Measurements from ENCODE around the gene EXOC4.

GRCh38 chr7:133619491-133619890, 366.6 kb downstream of the EXOC4 start:
- no peak for TF ChIP-seq CTCF (IDR thresholded peaks at IDR 0.05)
- no peak for TF ChIP-seq POLR2A (IDR thresholded peaks at IDR 0.05)

Measured in lower leg skin (tissue), 3 donors.